Adrenal gland (tissue), 12 donors: ENCODE results near the gene IBA57. TPM values are rescaled to one million over a fixed set of nuclear protein-coding genes. Genes with fewer than 3 reads are reported as not detected.

Experiments
- DNase-seq, 7 donors: peaks; one replicate each; pipeline ENCODE4 v3.0.0-alpha.2; 2019 to 2020
- H3K27ac ChIP-seq, 5 donors: fragments of 200-600 bp; sonication (generic) in 4 of 5; 1 replicate in 3 of 5; 2 replicates in 2 of 5; pipeline versions ENCODE4 v1.5.1 to v1.8.0; 2016 to 2020; ENCODE audit warnings: mild to moderate bottlenecking in 1 of 5
- H3K27me3 ChIP-seq: fragments of 200-600 bp; 2 replicates; pipeline ENCODE4 v1.8.0; 2021
- H3K36me3 ChIP-seq, 2 donors: fragments of 200-600 bp; replicated peaks in 1 of 2; 1 replicate in 1 of 2; 2 replicates in 1 of 2; pipeline versions ENCODE4 v1.5.1 to v1.8.0; 2018 to 2022
- H3K4me1 ChIP-seq, 2 donors: fragments of 200-600 bp; replicated peaks in 1 of 2; 1 replicate in 1 of 2; 2 replicates in 1 of 2; pipeline versions ENCODE4 v1.5.1 to v1.8.0; 2018 to 2021
- H3K4me3 ChIP-seq, 4 donors: fragments of 200-600 bp; sonication (generic) in 3 of 4; one replicate each; pipeline ENCODE4 v1.5.1; 2016 to 2018
- H3K9me3 ChIP-seq, 3 donors: fragments of 200-600 bp; sonication (generic) in 1 of 3; replicated peaks in 1 of 3; 1 replicate in 2 of 3; 2 replicates in 1 of 3; pipeline versions ENCODE4 v1.5.1 to v1.8.0; 2016 to 2021
- POLR2A ChIP-seq, 2 donors: fragments of 450-650 bp; IDR thresholded peaks; one replicate each; pipeline ENCODE4 v1.6.1; 2017; ENCODE audit warnings: antibody characterized with exemption in 2 of 2, mild to moderate bottlenecking in 2 of 2, moderate library complexity in 1 of 2
- WGBS, 4 donors: extraction: QIAGEN DNeasy Blood & Tissue Kit in 2 of 4; methylation state at CpG; one replicate each; pipeline versions ENCODE4 v1.1.5 to v1.1.7; 2013 to 2017; 5-methylcytosine and 5-hydroxymethylcytosine counted together
- intact Hi-C, 2 donors: fragments of 100-400 bp; cut with DNase I; formaldehyde crosslinking; loops; one replicate each; pipeline versions ENCODE4 v1.14.1 to v1.15.0; 2022 to 2023
- polyA plus RNA-seq, 3 donors: library from polyadenylated mRNA; stranded (reverse); fragments of 200-250 nt in 2 of 3; fragments of 350-450 nt in 1 of 3; fragmentation: Illumina TruSeq in 1 of 3; extraction: RNeasy Lipid Tissue Mini Kit (QIAGEN cat#74804) in 1 of 3; gene quantifications; one replicate each; pipeline ENCODE4 v1.2.3, GENCODE V29; 2013 to 2014
- total RNA-seq, 9 donors: library from RNA; depleted of rRNA in 4 of 9; stranded (reverse); fragments of >200 nt in 4 of 9; fragments of 120-200 nt in 1 of 9; fragmentation: NEBNext Ultra II Directional in 1 of 9; extraction: Animal tissue kit (Norgen Biotek cat#: 25700) in 1 of 9; gene quantifications; one replicate each; pipeline versions ENCODE4 v1.1.0 to v1.2.4, GENCODE V29; 2013 to 2023
- TF ChIP-seq, protein P1 (sequence below), 6 experiments: fragments of 450-650 bp in 4 of 6; fragments of 200-600 bp in 2 of 6; sonication (generic) in 1 of 6; IDR thresholded peaks; 1 replicate in 5 of 6; 2 replicates in 1 of 6; pipeline versions ENCODE4 v1.5.1 to v1.8.0; 2016 to 2021; ENCODE audit warnings: antibody characterized with exemption in 6 of 6, mild to moderate bottlenecking in 2 of 6, moderate library complexity in 1 of 6
- donor health status: healthy with polysubstance abuse.
- donor health status: Bipolar disorder and iron deficiency.
- donor health status: DM: yes; HTN: yes; CAD: no.
- donor health status: DM: no; HTN: no; CAD: no.
- donor health status: DM: no; HTN: no; CAD: no.
- donor health status: DM: yes; HTN: yes; CAD: no.

IBA57 gene
- total and polyA plus RNA-seq, 12 donors, result 1.4 to 40.6 (median 13.0) TPM

- no peak for DNase-seq
- Histone ChIP-seq H3K9me3 (no peaks in the 10 kb centered on the region), H3K4me1 (peaks cover 5% of the 10 kb centered on the region in 2 donors), H3K27me3 (peaks cover 11% of the 10 kb centered on the region), H3K4me3 (no peak overlapping the region), H3K36me3 (no peaks in the 10 kb centered on the region), H3K27ac (no peak overlapping the region)
- intact Hi-C loops, result no loop called here
- WGBS, 4 donors, result 83 to 97% (median 96%) methylated on average over 4 to 13 of the region's 13 CpGs
- TF ChIP-seq, protein P1, sequence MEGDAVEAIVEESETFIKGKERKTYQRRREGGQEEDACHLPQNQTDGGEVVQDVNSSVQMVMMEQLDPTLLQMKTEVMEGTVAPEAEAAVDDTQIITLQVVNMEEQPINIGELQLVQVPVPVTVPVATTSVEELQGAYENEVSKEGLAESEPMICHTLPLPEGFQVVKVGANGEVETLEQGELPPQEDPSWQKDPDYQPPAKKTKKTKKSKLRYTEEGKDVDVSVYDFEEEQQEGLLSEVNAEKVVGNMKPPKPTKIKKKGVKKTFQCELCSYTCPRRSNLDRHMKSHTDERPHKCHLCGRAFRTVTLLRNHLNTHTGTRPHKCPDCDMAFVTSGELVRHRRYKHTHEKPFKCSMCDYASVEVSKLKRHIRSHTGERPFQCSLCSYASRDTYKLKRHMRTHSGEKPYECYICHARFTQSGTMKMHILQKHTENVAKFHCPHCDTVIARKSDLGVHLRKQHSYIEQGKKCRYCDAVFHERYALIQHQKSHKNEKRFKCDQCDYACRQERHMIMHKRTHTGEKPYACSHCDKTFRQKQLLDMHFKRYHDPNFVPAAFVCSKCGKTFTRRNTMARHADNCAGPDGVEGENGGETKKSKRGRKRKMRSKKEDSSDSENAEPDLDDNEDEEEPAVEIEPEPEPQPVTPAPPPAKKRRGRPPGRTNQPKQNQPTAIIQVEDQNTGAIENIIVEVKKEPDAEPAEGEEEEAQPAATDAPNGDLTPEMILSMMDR (IDR thresholded peaks at IDR 0.05), result no peak
- no peak for TF ChIP-seq POLR2A (IDR thresholded peaks at IDR 0.05)
These were observed 50.1 kb downstream of the IBA57 start for GRCh38 chr1:228215663-228216116.

- intact Hi-C loops, result no loop called here
These were observed 51.0 kb downstream of the IBA57 start for GRCh38 chr1:228216371-228217320.

DNA sequence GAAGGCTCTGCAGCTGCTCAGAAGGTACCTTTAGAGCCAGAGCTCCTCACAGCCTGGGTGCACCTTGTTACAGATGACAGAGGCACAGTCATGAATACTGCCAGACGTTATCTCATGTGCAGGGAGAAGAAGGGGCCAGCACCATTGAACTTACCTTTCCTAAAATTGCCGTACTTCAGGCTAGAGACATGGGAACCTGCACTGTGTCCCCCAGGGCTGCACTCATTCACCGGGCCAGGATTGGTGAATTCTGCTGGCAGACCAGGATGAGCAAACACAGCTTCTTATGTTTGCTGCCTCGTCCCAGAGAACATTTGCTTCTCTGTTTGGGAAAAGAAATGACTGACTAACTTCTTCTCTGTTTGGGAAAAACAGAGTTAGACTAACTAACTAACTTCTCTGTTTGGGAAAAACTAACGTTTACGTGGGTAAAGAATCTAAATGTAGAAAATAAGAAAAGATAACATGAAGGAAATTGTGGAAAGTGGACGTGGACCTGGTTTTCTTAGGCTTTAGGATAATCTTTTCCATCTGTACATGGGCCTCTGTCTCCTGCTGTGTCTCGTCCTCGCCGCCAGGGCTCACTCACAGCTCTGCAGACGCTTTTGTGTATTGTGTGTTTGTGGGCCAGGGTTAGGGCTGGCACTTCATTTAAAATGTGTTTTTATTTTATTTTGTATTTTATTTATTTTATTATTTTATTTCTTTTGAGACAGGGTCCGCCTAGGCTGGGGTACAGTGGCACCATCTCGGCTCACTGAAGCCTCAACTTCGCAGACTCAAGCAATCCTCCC lies 52.1 kb downstream of the IBA57 start:
- Histone ChIP-seq H3K36me3 (no peaks in the 10 kb centered on the region), H3K9me3 (no peaks in the 10 kb centered on the region), H3K4me3 (no peak overlapping the region), H3K27me3 (no peaks in the 10 kb centered on the region), H3K27ac (no peak overlapping the region), H3K4me1 (peaks cover 1 to 3% of the 10 kb centered on the region in 2 donors)
- TF ChIP-seq, protein P1 (IDR thresholded peaks at IDR 0.05), result no peak
- no peak for TF ChIP-seq POLR2A (IDR thresholded peaks at IDR 0.05)
- WGBS, 4 donors, result 84 to 86% (median 85%) methylated on average over 14 of the region's 14 CpGs
- intact Hi-C loops, result no loop called here
- no peak for DNase-seq

More at GRCh38 chr1:228216371-228217320, 51.0 kb downstream of the IBA57 start:
- no peak for TF ChIP-seq POLR2A (IDR thresholded peaks at IDR 0.05)
- TF ChIP-seq, protein P1 (IDR thresholded peaks at IDR 0.05), result no peak
- no peaks in the 10 kb centered on the region for H3K9me3 ChIP-seq
- H3K4me1 ChIP-seq, result peaks cover 5% of the 10 kb centered on the region in 2 donors
- DNase-seq, result no peak
- 91 to 95% (median 92%) methylated on average over 25 to 53 of the region's 53 CpGs for WGBS, 4 donors
- no peak overlapping the region for H3K4me3 ChIP-seq
- H3K36me3 ChIP-seq, result no peaks in the 10 kb centered on the region
- H3K27me3 ChIP-seq, result peaks cover 11% of the 10 kb centered on the region
- no peak overlapping the region for H3K27ac ChIP-seq
